ENCODE data around the gene NEGR1. TPM values are rescaled to one million over a fixed set of nuclear protein-coding genes. Genes with fewer than 3 reads are reported as not detected.

The NEGR1 gene
- total RNA-seq, 4 donors from 2014 or later, result 33.3 to 73.0 (median 54.1) TPM

- 59 to 71% methylated on average over 2 of the region's 2 CpGs for WGBS, 2 donors (ENCODE audit: low coverage in 1 of 2)
- H3K27me3 ChIP-seq, result no peaks in the 10 kb centered on the region
- H3K9me3 ChIP-seq, result no peaks in the 10 kb centered on the region
- H3K4me3 ChIP-seq, result no peak overlapping the region
- TF ChIP-seq, protein P1, sequence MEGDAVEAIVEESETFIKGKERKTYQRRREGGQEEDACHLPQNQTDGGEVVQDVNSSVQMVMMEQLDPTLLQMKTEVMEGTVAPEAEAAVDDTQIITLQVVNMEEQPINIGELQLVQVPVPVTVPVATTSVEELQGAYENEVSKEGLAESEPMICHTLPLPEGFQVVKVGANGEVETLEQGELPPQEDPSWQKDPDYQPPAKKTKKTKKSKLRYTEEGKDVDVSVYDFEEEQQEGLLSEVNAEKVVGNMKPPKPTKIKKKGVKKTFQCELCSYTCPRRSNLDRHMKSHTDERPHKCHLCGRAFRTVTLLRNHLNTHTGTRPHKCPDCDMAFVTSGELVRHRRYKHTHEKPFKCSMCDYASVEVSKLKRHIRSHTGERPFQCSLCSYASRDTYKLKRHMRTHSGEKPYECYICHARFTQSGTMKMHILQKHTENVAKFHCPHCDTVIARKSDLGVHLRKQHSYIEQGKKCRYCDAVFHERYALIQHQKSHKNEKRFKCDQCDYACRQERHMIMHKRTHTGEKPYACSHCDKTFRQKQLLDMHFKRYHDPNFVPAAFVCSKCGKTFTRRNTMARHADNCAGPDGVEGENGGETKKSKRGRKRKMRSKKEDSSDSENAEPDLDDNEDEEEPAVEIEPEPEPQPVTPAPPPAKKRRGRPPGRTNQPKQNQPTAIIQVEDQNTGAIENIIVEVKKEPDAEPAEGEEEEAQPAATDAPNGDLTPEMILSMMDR (IDR thresholded peaks at IDR 0.05), result no peak
- no peak for TF ChIP-seq EP300 (IDR thresholded peaks at IDR 0.05)
- TF ChIP-seq POLR2AphosphoS5 (IDR thresholded peaks at IDR 0.05), result no peak
- no peak for TF ChIP-seq POLR2A (IDR thresholded peaks at IDR 0.05)
- H3K4me1 ChIP-seq, result no peaks in the 10 kb centered on the region
- no peak overlapping the region for H3K27ac ChIP-seq
- ATAC-seq, result no peak
- no peaks in the 10 kb centered on the region for H3K36me3 ChIP-seq
Observed at GRCh38 chr1:71882637-71883036, 399.7 kb downstream of the NEGR1 start.

DNA sequence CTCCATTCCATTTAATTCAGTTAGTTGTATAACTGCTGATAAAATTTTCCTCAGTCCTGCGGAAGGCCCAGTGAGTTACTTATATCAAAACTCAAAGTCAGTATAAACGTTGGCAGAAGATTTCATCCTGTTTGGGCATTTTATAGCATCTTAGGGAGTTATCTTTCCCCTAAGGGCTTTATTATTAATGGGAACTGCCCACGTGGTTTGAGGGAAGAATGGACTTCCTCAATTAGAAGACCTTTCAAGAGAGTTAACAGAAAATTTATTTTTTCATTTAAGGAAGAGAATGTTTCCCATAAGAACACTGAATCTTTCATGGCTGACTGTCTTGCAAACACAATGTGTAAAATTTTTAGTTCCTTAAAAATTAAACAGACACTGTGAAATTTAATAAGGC lies 400.1 kb downstream of the NEGR1 start:
- no peak overlapping the region for H3K27ac ChIP-seq
- no peaks in the 10 kb centered on the region for H3K36me3 ChIP-seq
- no peaks in the 10 kb centered on the region for H3K27me3 ChIP-seq
- H3K4me1 ChIP-seq, result no peaks in the 10 kb centered on the region
- H3K9me3 ChIP-seq, result no peaks in the 10 kb centered on the region
- no peak for ATAC-seq
- TF ChIP-seq POLR2AphosphoS5 (IDR thresholded peaks at IDR 0.05) (no peak), EP300 (IDR thresholded peaks at IDR 0.05) (no peak)
- TF ChIP-seq, protein P1 (IDR thresholded peaks at IDR 0.05), result no peak
- no peak overlapping the region for H3K4me3 ChIP-seq
- WGBS, 2 donors (ENCODE audit: low coverage in 1 of 2), result 45 to 57% methylated on average over 3 of the region's 3 CpGs

DNA sequence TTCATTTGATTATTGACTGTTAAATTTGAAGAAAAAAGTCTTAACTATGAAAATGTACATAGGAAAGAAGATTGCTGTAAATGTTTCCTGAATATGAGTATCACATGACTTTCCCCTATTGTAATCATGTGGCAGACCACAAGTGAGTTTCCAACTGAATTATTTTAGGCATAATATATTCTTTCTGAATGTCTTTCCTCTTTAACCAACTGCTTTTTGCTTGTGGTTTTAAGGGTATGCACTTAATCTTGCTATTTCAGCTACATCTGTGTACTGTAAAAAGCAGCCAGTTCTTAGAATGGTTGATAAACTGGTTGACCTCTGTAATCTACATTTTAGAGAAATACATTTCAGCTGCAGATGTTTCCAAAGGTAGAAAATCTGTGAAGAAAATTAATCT lies 400.7 kb downstream of the NEGR1 start:
- H3K4me3 ChIP-seq, result no peak overlapping the region
- TF ChIP-seq, protein P1 (IDR thresholded peaks at IDR 0.05), result no peak
- TF ChIP-seq EP300 (IDR thresholded peaks at IDR 0.05) (no peak), POLR2AphosphoS5 (IDR thresholded peaks at IDR 0.05) (no peak), POLR2A (IDR thresholded peaks at IDR 0.05) (no peak)
- no peak for ATAC-seq

GRCh38 chr1:71869326-71869725 lies 413.0 kb downstream of the NEGR1 start:
- Histone ChIP-seq H3K9me3 (no peaks in the 10 kb centered on the region), H3K27me3 (no peaks in the 10 kb centered on the region), H3K36me3 (no peaks in the 10 kb centered on the region), H3K27ac (no peak overlapping the region), H3K4me1 (no peaks in the 10 kb centered on the region), H3K4me3 (no peak overlapping the region)
- TF ChIP-seq, protein P1 (IDR thresholded peaks at IDR 0.05), result no peak
- TF ChIP-seq POLR2A (IDR thresholded peaks at IDR 0.05), result no peak
- no peak for TF ChIP-seq EP300 (IDR thresholded peaks at IDR 0.05)
- no peak for TF ChIP-seq POLR2AphosphoS5 (IDR thresholded peaks at IDR 0.05)
- no peak for ATAC-seq

More for the DNA sequence above, 400.7 kb downstream of the NEGR1 start:
- no peaks in the 10 kb centered on the region for H3K36me3 ChIP-seq
- no peak overlapping the region for H3K27ac ChIP-seq
- no peaks in the 10 kb centered on the region for H3K9me3 ChIP-seq
- H3K4me1 ChIP-seq, result no peaks in the 10 kb centered on the region
- H3K27me3 ChIP-seq, result no peaks in the 10 kb centered on the region

DNA sequence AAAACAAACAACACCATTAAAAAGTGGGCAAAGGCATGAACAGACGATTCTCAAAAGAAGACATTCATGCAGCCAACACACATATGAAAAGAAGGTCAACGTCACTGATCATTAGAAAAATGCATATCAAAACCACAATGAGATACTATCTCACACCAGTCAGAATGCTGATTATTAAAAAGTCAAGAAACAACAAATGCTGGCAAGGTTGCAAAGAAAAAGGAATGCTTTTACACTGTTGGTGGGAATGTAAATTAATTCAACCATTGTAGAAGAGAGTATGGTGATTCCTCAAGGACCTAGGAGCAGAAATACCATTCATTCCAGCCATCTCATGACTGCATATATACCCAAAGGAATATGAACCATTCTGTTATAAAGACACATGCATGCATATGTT lies 419.6 kb downstream of the NEGR1 start:
- WGBS, 2 donors (ENCODE audit: low coverage in 1 of 2), result 52 to 79% methylated on average over 2 of the region's 2 CpGs
- TF ChIP-seq POLR2AphosphoS5 (IDR thresholded peaks at IDR 0.05) (no peak), POLR2A (IDR thresholded peaks at IDR 0.05) (no peak), EP300 (IDR thresholded peaks at IDR 0.05) (no peak)
- TF ChIP-seq, protein P1 (IDR thresholded peaks at IDR 0.05), result no peak
- no peak for ATAC-seq

More for the DNA sequence above, 419.6 kb downstream of the NEGR1 start:
- Histone ChIP-seq H3K4me3 (no peak overlapping the region), H3K36me3 (no peaks in the 10 kb centered on the region), H3K4me1 (peaks cover 0 to 5% (median 0%) of the 10 kb centered on the region in 3 donors), H3K9me3 (no peaks in the 10 kb centered on the region), H3K27ac (no peak overlapping the region), H3K27me3 (no peaks in the 10 kb centered on the region)

Data from gastroesophageal sphincter (tissue), 4 donors.